ENCODE results near the gene CNTNAP2. TPM values are rescaled to one million over a fixed set of nuclear protein-coding genes. Genes with fewer than 3 reads are reported as not detected.

Gene CNTNAP2
- total RNA-seq, 4 donors from 2014 or later = 0.91 to 16.0 TPM; not detected in 2

- Histone ChIP-seq H3K4me3 (no peak overlapping the region), H3K27ac (no peak overlapping the region), H3K27me3 (no peaks in the 10 kb centered on the region), H3K36me3 (no peaks in the 10 kb centered on the region), H3K4me1 (no peaks in the 10 kb centered on the region), H3K9me3 (no peaks in the 10 kb centered on the region)
- intact Hi-C loops (cut with DNase I; ENCODE audit: low total_unique reads) = no loop called here
- no peak for DNase-seq
- TF ChIP-seq CTCF (IDR thresholded peaks at IDR 0.05) = no peak
- no peak for TF ChIP-seq POLR2A (IDR thresholded peaks at IDR 0.05)
Observed at GRCh38 chr7:148172920-148173319, 2056.3 kb downstream of the CNTNAP2 start.

- DNase-seq = no peak
- H3K27ac ChIP-seq = no peak overlapping the region
- intact Hi-C loops (cut with DNase I; ENCODE audit: low total_unique reads) = no loop called here
- H3K4me3 ChIP-seq = no peak overlapping the region
- no peaks in the 10 kb centered on the region for H3K9me3 ChIP-seq
- H3K36me3 ChIP-seq = no peaks in the 10 kb centered on the region
- no peak for TF ChIP-seq POLR2A (IDR thresholded peaks at IDR 0.05)
- no peak for TF ChIP-seq CTCF (IDR thresholded peaks at IDR 0.05)
- no peaks in the 10 kb centered on the region for H3K4me1 ChIP-seq
- no peaks in the 10 kb centered on the region for H3K27me3 ChIP-seq
Observed at GRCh38 chr7:148173369-148173768, 2056.8 kb downstream of the CNTNAP2 start.

- DNase-seq = no peak
- Histone ChIP-seq H3K4me3 (no peak overlapping the region), H3K36me3 (no peaks in the 10 kb centered on the region), H3K9me3 (no peaks in the 10 kb centered on the region), H3K27ac (no peak overlapping the region), H3K27me3 (no peaks in the 10 kb centered on the region), H3K4me1 (no peaks in the 10 kb centered on the region)
- intact Hi-C loops (cut with DNase I; ENCODE audit: low total_unique reads) = no loop called here
- TF ChIP-seq POLR2A (IDR thresholded peaks at IDR 0.05) (no peak), CTCF (IDR thresholded peaks at IDR 0.05) (no peak)
Observed at GRCh38 chr7:148174376-148174775, 2057.8 kb downstream of the CNTNAP2 start.

- no peak for DNase-seq
- no peaks in the 10 kb centered on the region for H3K4me1 ChIP-seq
- no peaks in the 10 kb centered on the region for H3K36me3 ChIP-seq
- no peak for TF ChIP-seq POLR2A (IDR thresholded peaks at IDR 0.05)
- TF ChIP-seq CTCF (IDR thresholded peaks at IDR 0.05) = no peak
- no peak overlapping the region for H3K27ac ChIP-seq
- no peaks in the 10 kb centered on the region for H3K9me3 ChIP-seq
- intact Hi-C loops (cut with DNase I; ENCODE audit: low total_unique reads) = no loop called here
- H3K27me3 ChIP-seq = no peaks in the 10 kb centered on the region
- no peak overlapping the region for H3K4me3 ChIP-seq
Observed at GRCh38 chr7:148175512-148175911, 2058.9 kb downstream of the CNTNAP2 start.

- H3K27me3 ChIP-seq = no peaks in the 10 kb centered on the region
- H3K27ac ChIP-seq = no peak overlapping the region
- no peaks in the 10 kb centered on the region for H3K4me1 ChIP-seq
- H3K4me3 ChIP-seq = no peak overlapping the region
- no peaks in the 10 kb centered on the region for H3K36me3 ChIP-seq
- H3K9me3 ChIP-seq = no peaks in the 10 kb centered on the region
- DNase-seq = no peak
- TF ChIP-seq CTCF (IDR thresholded peaks at IDR 0.05) = no peak
- no peak for TF ChIP-seq POLR2A (IDR thresholded peaks at IDR 0.05)
- intact Hi-C loops (cut with DNase I; ENCODE audit: low total_unique reads) = no loop called here
Observed at GRCh38 chr7:148177972-148178371, 2061.4 kb downstream of the CNTNAP2 start.

Data from uterus (tissue), 4 donors.